Activated CD4-positive, alpha-beta T cell treated with anti-CD3 and anti-CD28 coated beads, Interleukin-2, amount 50 U/mL, for 24 hours (primary cell): ENCODE measurements around the gene FERMT3.

Source experiments
- DNase-seq, 2 donors: peaks; one replicate each; pipeline ENCODE4 v3.0.0-alpha.2; 2020; ENCODE audit warnings: low read depth in 1 of 2, low spot score in 1 of 2

The FERMT3 gene

DNA sequence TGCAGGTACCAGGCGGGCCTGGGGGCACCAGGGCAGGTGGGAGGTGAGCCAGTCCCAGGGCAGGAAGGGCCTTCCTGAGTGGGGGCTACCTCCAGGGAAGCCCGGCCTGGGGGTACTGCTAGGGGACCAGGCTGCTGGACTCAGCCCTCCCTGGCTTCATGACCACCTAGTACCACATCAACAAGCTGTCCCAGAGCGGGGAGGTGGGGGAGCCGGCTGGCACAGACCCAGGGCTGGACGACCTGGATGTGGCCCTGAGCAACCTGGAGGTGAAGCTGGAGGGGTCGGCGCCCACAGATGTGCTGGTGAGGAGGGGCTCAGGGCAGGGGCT is 12.8 kb downstream of the FERMT3 start:
- no peak for DNase-seq

DNA sequence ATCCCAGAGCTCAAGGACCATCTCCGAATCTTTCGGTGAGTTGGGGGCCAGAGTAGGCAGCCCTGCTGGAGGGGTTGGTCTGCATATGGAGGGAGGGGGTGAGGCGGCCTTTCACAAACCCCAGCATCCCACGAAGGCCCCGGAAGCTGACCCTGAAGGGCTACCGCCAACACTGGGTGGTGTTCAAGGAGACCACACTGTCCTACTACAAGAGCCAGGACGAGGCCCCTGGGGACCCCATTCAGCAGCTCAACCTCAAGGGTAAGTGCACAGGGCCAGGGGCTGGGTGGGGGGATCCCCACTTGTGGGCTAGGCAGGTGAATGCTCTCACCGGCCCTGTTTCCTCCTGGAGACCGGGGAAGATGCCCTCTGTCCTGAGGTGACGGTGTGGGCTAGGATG is 13.2 kb downstream of the FERMT3 start:
- DNase-seq: no peak

DNA sequence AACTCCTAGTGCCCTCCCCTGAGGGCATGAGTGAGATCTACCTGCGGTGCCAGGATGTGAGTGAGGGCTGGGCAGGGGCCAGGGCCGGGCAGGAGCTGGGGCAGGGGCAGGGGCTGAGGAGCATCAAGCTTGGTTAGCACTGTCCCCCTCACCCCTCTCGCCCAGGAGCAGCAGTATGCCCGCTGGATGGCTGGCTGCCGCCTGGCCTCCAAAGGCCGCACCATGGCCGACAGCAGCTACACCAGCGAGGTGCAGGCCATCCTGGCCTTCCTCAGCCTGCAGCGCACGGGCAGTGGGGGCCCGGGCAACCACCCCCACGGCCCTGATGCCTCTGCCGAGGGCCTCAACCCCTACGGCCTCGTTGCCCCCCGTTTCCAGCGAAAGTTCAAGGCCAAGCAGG is 13.8 kb downstream of the FERMT3 start:
- no peak for DNase-seq

DNA sequence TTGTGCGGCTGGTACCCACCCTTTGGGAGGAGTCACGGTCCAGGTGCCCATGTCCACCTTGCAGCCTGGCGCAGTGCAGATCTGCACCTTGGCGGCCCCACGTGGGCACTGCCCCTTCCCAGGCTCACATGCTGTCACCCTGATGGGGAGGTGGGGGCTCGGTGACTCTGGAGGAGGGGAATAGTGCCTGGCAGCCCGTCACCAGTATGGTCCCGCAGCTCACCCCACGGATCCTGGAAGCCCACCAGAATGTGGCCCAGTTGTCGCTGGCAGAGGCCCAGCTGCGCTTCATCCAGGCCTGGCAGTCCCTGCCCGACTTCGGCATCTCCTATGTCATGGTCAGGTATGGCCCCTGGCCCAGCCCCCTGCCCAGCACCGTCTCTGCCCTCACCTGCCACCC is 14.3 kb downstream of the FERMT3 start:
- no peak for DNase-seq

DNA sequence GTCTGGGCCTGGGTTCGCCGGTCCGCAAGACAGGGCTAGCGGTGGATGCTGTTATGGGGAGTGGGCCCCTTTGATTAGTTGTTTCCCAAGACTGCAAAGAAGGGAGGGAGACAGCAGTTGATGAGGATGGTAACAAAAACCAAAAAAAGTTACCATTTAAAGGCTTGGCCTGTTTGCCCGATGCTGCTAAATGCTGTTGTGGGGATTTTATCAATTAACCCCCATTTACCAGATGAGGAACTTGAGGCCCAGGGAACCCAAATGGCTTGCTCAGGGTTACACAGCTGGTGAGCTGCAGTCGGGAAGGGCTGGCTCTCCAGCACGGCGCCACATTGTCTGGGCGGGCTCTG is 16.1 kb downstream of the FERMT3 start:
- DNase-seq: no peak

DNA sequence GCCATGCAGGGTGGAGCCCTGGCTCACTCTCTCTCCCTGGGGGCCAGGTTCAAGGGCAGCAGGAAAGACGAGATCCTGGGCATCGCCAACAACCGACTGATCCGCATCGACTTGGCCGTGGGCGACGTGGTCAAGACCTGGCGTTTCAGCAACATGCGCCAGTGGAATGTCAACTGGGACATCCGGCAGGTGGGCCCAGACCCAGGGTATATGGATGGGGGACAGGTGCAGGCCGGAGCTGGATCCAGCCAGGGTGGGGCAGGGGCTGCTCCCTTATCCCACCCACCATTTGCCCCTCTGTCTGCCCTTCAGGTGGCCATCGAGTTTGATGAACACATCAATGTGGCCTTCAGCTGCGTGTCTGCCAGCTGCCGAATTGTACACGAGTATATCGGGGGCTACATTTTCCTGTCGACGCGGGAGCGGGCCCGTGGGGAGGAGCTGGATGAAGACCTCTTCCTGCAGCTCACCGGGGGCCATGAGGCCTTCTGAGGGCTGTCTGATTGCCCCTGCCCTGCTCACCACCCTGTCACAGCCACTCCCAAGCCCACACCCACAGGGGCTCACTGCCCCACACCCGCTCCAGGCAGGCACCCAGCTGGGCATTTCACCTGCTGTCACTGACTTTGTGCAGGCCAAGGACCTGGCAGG is 16.6 kb downstream of the FERMT3 start:
- DNase-seq: no peak

DNA sequence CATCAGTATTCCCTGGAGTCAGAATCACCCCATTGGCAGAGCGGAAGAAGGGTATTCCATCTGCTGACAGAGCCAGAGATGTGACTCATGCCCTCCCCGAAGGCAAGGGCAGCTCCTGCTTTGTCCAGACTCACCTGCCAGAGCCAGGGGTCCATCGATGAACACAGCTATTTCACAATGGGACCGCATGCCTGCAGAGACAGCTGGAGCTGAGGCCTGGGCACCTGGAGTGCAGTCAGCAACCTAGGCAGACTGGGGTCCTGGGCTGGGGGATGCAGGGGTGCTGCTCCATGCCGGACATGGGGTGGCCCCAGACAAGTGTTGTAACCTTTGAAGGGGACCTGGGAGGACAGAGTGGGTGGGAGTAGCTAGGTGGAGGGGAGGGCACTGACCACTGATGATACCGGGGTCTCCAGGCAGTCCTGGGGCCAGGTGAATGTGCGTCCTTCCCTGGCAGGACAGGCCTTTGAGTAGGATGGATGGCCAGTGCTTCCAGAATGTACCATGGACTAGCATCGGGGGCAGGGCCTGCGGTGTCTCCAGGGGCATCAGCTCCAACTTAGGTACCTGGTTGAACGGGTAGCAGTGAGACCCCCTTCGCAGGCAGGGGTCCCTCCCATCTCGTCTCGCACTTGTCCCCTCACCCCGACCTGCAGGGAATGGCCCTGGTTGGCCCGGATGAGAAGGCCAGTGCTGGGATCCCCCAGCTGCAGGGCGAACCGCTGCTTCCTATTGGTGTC is 17.8 kb downstream of the FERMT3 start:
- DNase-seq: no peak

DNA sequence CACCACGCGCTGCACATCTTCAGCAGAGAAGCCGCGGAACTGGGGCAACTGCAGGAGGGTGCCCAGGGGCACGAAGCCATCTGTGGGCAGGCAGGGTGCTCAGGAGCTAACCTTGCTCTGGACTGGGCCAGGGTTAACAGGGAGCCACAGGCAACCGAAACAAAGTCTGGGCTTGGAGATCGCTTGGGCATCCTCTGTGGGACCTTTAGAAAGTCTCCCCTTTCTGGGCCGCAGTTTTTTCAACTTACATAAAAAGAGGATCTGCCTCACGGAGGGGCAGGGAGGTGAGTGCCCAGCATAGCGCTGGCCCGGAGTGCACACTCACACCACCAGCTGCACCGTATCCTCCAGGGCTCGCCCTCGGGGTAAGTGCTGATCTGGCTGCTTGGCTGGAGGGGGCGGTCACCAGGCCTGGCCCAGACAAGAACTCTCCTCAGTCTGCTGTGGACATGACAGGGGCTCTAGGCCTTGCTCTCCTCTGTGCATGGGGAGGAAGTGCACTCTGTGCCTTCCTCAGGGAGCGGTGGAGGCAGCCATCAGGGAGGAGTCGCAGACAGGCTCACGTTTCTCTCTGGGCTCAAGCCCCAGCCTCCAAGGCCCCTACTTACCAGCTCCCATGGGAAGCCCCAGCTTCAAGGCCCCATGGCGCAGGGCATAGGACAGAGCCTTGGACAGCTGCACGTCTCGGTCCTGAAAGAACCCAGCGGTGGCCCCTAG is 18.5 kb downstream of the FERMT3 start:
- DNase-seq: no peak

DNA sequence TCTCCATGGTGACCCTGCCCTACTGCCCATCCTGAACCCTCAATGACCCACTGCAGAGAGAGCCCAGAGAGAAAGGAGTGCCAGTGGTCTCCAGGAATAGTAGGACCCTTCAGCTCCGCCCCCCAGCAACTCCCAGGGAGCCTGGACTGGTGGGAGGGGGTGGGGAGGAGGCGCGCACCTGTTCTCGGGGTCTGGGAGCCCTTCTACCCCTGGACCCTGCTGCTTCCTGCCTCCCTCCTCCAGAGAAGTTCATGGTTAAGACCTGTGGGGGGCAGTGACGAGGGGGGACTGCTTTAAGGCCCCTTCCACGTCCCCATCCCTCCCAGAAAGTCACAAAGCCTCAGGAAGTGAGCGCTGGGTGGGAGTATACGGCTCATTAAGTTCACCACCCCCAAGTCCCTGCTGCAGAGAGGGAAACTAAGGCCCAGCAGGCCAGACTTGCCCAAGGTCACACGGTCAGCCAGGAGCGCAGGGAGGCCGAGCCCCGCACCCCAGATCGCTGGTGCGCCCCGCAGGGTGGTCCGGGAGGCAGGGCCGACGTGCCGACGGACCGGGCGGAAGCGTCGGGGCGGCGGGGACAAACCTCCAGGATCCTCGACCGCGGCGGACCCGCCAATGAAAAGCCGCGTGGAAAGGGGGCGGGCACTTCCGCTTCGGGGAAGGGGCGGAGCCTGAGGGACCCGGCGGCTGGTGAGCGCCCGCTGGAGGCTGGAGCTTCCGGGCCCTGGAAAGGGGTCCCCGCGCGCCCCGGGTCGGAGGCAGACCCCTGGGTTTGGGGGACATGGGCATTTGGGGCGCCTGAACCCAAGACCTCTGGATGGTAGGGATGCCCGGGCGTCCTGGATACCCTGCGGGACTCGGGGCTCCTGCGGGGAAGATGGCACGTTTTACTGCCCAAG is 19.3 kb downstream of the FERMT3 start, which contains the start of the genes NUDT22 and TRPT1:
TSS of gene NUDT22 (plus strand) at position 667 of the 899 bp plus-strand sequence. CDS start 379 bp downstream, outside the sequence.
TSS of gene TRPT1 (minus strand) at position 579 of the 899 bp plus-strand sequence. CDS start at position 253, 326 bp downstream.
- peak; percentile 94 for DNase-seq

DNA sequence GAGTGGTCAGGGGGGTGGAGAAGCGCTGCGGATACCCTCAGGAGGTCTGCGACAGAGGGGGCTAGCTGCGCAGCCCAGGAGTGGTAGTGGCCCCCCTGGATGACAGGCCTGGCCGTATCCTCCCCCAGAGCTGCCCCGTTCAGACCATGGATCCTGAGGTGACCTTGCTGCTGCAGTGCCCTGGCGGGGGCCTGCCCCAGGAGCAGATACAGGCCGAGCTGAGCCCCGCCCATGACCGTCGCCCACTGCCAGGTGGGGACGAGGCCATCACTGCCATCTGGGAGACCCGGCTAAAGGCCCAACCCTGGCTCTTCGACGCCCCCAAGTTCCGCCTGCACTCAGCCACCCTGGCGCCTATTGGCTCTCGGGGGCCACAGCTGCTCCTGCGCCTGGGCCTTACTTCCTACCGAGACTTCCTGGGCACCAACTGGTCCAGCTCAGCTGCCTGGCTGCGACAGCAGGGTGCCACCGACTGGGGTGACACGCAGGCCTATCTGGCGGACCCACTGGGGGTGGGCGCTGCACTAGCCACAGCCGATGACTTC is 20.1 kb downstream of the FERMT3 start:
- DNase-seq: no peak

DNA sequence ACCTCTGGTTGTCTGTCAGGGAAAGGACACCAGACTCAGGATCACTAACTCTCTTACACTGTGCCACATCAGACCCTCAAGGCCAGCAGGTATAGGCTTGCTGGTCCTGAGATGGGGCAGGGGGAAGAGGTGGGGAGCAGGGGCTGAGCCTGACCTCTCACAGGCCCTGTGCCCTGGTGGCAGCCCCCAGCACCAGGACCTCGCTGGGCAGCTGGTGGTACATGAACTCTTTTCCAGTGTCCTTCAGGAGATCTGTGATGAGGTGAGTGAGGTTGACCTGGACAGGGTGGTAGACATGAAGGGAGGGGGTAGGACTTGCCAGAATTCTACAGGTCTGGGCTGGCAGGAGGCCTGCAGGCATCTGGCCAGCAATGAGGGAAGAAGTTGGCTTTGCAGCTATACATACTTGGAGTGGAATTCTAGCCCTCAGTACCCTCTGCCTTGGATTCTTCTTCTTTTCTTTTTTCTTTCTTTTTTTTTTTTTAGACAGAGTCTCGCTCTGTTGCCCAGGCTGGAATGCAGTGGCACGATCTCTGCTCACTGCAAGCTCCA is 21.0 kb downstream of the FERMT3 start:
- DNase-seq: no peak

DNA sequence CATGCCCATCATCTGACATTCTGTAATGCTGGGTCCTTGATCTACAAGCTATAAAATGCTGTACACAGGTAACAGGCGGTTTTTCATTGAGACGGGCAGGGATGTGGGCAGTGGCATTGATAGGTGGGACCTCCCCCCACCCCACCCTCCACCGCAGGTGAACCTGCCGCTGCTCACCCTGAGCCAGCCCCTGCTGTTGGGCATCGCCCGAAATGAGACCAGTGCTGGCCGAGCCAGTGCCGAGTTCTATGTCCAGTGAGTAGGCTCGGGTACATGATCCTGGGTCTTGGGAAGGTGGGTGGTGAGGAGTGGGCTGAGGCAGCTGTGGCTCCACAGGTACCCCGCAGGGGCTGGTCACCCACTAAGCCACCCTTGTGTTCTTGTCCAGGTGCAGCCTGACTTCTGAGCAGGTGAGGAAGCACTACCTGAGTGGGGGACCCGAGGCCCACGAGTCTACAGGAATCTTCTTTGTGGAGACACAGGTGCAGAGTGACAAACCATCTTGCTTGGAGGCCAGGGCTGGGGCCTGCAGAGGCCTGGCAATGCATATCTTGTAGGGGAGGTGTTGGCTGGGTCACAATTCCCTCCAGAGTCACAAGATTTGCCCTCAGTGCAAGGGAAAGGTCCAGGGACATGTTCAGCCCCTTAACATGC is 22.7 kb downstream of the FERMT3 start:
- no peak for DNase-seq

DNA sequence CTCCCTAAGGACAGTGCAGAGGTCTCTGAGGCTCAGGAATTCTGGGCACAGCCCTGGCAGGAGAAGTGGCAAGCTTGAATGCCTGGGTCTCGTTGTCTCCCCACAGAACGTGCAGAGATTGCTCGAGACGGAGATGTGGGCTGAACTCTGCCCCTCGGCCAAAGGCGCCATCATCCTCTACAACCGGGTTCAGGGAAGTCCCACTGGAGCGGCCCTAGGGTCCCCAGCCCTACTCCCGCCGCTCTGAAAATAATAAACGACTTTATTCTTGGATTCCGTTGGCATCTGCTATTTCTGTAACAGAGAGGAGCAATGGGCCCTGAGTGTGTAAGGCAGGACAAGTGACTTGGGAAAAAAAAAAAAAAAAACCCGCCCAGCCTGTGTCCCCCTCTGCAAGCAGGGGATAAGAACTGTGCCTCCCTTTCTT is 23.2 kb downstream of the FERMT3 start:
- DNase-seq: no peak

DNA sequence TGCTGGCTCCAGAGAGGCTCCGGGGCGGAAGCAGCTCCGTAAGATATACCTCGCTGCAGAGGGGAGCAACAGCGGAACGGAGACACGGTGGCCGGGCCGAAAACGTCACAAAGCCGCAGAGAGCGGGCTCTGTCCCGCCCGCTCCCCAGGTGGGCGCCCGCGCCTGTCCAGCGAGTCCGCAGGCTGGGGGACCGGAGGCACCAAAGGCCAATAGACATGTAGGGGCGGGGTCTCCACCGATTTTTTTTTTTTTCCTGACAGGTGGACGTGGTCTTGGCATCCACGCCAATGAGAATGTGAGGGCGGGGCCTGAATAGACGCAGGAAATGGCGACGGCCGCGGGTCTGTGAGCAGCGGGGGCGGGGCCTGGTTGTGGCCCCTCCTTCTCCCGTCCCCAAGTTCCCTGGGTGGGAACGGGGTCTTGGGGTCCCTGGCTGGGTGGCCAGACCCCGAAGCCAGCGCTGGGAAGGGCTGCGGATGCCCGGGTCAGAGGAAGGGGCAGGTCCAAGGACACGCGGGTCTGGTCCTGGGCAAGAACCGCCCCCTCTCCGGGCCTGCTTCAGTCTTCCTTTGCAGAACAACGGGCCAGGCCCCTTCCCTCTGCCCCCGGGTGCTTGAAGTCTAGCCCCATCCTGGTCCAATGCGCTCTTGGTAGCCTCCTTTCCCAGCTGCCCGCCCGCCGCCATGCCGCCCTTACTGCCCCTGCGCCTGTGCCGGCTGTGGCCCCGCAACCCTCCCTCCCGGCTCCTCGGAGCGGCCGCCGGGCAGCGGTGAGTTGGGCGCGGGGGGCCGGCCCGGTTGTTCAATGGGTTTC is 23.9 kb downstream of the FERMT3 start, which contains the start of gene DNAJC4:
TSS of gene DNAJC4 (plus strand) at position 378 of the 814 bp plus-strand sequence. CDS start at position 685, 307 bp downstream.
- peak; percentile 67 to 83 for DNase-seq

DNA sequence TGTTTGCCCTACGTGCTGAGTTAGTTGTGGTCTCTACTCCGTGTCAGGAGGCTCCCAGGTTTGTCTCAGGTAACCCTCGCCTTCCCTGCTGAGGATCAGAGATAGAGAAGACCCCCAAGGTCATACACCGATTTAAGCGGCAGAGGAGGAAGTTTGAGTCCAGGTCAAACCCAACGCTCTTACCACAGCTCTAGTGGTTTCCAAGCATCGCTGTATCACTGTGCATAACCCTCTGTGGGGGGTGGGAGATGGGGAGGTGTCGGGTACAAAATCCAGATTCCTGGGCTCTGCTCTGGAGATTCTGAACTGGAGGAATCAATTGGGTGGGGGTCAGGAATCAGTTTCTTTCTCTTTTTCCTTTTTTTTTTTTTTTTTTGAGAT is 24.5 kb downstream of the FERMT3 start:
- no peak for DNase-seq

DNA sequence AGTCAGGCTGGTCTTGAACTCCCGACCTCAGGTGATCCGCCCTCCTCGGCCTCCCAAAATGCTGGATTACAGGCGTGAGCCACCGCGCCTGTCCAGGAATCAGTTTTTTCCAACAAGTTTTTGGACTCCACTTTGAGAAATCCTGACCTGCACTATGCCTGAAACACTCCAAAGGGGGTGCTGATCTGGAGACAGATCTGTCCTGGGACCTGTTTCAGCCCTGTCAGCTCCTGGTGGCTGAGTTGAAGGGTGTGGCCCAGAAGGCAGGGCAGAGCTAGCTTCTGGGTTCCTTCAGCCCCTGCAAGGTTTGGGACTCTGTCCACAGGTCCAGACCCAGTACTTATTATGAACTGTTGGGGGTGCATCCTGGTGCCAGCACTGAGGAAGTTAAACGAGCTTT is 25.0 kb downstream of the FERMT3 start:
- DNase-seq: no peak

DNA sequence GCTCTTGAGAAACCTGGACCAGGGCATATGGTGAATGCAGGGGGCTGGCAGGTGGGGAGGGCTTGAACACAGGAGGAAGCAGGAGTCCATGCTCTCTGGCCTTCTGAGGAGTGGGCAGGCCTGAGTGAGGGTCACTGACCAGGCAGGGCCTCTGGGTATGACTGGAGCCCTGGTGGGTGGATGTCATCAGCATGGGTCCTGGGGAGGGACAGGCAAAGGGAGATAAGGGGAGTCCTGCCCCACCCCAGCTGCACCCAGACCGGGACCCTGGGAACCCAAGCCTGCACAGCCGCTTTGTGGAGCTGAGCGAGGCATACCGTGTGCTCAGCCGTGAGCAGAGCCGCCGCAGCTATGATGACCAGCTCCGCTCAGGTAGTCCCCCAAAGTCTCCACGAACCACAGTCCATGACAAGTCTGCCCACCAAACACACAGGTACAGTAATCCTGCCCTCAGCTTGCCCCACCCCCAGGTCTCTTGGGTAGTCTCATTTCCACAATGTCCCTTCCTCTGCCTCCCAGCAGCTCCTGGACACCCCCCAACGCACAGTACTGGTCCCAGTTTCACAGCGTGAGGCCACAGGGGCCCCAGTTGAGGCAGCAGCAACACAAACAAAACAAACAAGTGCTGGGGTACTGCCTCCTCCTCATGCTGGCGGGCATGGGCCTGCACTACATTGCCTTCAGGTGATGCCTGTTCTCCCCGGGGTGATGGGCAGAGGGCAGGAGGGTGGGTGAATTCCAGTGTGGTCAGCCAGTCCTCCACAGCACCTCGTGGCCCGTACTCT is 25.9 kb downstream of the FERMT3 start:
- DNase-seq: no peak

DNA sequence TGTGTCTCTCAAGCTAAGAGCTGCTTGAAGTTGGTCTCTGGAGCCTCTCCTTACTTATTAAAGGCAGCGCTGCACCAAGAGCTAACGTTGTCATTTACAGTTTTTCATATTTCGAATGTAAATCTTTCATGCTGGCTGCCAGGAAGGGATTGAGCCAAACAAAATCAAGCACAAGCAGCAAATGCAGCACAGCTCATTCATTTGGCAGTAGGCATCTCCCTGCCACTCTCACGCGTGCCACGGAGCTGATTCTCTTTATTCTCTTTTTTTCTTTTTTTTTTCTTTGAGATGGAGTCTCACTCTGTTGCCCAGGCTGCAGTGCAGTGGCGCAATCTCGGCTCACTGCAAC is 26.4 kb downstream of the FERMT3 start:
- DNase-seq: no peak
